Ovary (tissue), 3 donors: ENCODE results near the gene CD151.

Source experiments
- CTCF ChIP-seq, 3 donors: fragments of 450-650 bp in 2 of 3; fragments of 200-600 bp in 1 of 3; IDR thresholded peaks; one replicate each; pipeline versions ENCODE4 v1.5.1 to v1.8.0; 2016 to 2022; ENCODE audit warnings: antibody characterized with exemption in 3 of 3, mild to moderate bottlenecking in 1 of 3
- EP300 ChIP-seq: sonication (generic); formaldehyde crosslinking; IDR thresholded peaks from one replicate; pipeline ENCODE4 v1.6.1; 2017; ENCODE audit warnings: antibody characterized with exemption
- POLR2A ChIP-seq: fragments of 450-650 bp; IDR thresholded peaks from one replicate; pipeline ENCODE4 v1.6.1; 2017; ENCODE audit warnings: antibody characterized with exemption, mild to moderate bottlenecking, moderate library complexity
- donor health status: DM: no; HTN: no; CAD: no.

DNA sequence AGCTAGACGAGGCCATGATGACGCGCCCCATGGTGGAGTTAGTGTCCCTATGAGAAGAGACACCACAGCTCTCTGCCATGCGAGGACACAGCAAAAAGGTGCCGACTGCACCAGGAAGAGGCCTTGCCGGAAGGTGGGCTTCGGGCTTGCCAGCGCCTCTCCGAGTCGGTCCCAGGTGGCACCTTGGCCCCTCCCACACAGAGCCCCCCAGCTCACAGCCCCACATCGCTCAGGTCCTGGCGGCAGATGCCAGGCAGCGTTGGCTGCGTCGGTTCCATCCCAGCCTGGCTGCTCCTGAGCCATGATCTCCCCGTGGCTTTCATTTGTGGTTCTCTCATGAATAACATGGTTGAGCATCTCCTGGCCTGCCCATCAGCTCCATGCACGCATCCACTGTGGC, 53.8 kb downstream of the CD151 start:
- no peak for TF ChIP-seq CTCF (IDR thresholded peaks at IDR 0.05)
- no peak for TF ChIP-seq EP300
- TF ChIP-seq POLR2A, result no peak
